Skeletal muscle tissue (tissue), 4 donors: Measurements from ENCODE around the gene GLI3. TPM values are rescaled to one million over a fixed set of nuclear protein-coding genes. Genes with fewer than 3 reads are reported as not detected.

ENCODE experiments used
- H3K27ac ChIP-seq: one replicate; pipeline ENCODE4 v1.7.0; 2013; ENCODE audit warnings: mild to moderate bottlenecking, low read depth, low read length, inconsistent platforms
- H3K27me3 ChIP-seq, 3 donors: one replicate each; pipeline ENCODE4 v1.7.0; 2013; ENCODE audit warnings: low read length in 3 of 3; ENCODE audit not compliant: control insufficient read depth in 3 of 3, insufficient read depth in 3 of 3
- H3K36me3 ChIP-seq, 3 donors: one replicate each; pipeline ENCODE4 v1.7.0; 2013; ENCODE audit warnings: low read length in 3 of 3; ENCODE audit not compliant: control insufficient read depth in 3 of 3, insufficient read depth in 3 of 3
- H3K4me1 ChIP-seq, 3 donors: one replicate each; pipeline ENCODE4 v1.7.0; 2013; ENCODE audit warnings: low read length in 3 of 3, mild to moderate bottlenecking in 3 of 3; ENCODE audit not compliant: control insufficient read depth in 3 of 3, insufficient read depth in 3 of 3
- H3K4me3 ChIP-seq, 3 donors: one replicate each; pipeline ENCODE4 v1.7.0; 2013; ENCODE audit warnings: low read length in 3 of 3
- H3K9ac ChIP-seq, 3 donors: one replicate each; pipeline ENCODE4 v1.7.0; 2013; ENCODE audit warnings: low read length in 3 of 3, mild to moderate bottlenecking in 3 of 3, moderate library complexity in 2 of 3, low read depth in 1 of 3
- H3K9me3 ChIP-seq, 3 donors: one replicate each; pipeline ENCODE4 v1.7.0; 2013; ENCODE audit warnings: low read length in 3 of 3; ENCODE audit not compliant: control insufficient read depth in 3 of 3
- total RNA-seq: library from RNA; depleted of rRNA; stranded (reverse); fragments of >200 nt; gene quantifications from one replicate; pipeline ENCODE4 v1.2.3, GENCODE V29; 2014
- donor health status: Osteomylitis.

The GLI3 gene
- total RNA-seq, 1 donor from 2014 or later: 13.6 TPM

DNA sequence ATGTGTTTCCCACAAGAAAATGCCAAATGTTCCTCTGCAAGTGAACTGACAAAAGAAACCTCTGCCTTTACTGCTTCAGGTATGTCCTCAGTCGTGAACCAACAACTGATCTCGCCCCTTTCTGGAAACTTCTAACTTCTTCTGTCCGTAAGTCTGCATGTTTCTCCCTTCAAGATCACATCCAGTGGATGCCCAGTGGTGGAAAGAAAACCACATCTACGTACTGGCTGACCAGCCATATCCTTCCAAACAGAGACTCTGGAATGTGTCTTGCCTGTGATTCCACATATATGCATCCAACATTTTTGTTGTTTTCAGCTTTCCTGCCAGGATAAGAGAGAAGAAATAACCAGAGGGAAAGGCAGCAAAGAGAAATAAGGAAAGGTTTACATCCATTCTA, 152.7 kb downstream of the GLI3 start:
- no peaks in the 10 kb centered on the region for H3K9me3 ChIP-seq
- no peak overlapping the region for H3K4me3 ChIP-seq
- no peaks in the 10 kb centered on the region for H3K4me1 ChIP-seq
- no peaks in the 10 kb centered on the region for H3K36me3 ChIP-seq
- no peaks in the 10 kb centered on the region for H3K27me3 ChIP-seq
- H3K9ac ChIP-seq: no peak overlapping the region
- no peak overlapping the region for H3K27ac ChIP-seq

DNA sequence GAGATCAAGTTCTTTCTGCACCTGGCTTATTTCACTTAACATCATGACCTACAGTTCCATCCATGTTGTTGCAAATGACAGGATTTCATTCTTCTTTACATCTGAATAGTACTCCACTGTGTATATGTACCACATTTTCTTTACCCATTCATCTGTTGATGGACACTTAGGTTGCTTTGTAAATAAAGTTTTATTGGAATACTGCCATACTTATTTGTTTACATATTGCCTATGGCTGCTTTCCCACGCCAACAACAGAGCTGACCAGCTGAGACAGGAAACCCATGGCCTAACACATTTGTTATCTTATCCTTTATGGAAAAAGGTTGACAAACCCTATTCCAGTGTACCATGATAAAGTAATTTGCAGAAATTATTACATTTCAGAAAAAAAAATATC, 153.7 kb downstream of the GLI3 start:
- Histone ChIP-seq H3K27ac (no peak overlapping the region), H3K4me3 (no peak overlapping the region), H3K9me3 (no peaks in the 10 kb centered on the region), H3K4me1 (no peaks in the 10 kb centered on the region), H3K9ac (no peak overlapping the region), H3K27me3 (no peaks in the 10 kb centered on the region), H3K36me3 (no peaks in the 10 kb centered on the region)

GRCh38 chr7:42082144-42082543, 154.9 kb downstream of the GLI3 start:
- Histone ChIP-seq H3K36me3 (no peaks in the 10 kb centered on the region), H3K9me3 (no peaks in the 10 kb centered on the region), H3K4me3 (no peak overlapping the region), H3K27ac (no peak overlapping the region), H3K27me3 (no peaks in the 10 kb centered on the region), H3K9ac (no peak overlapping the region), H3K4me1 (peaks cover 0 to 3% (median 0%) of the 10 kb centered on the region in 3 donors)

GRCh38 chr7:42081671-42082070, 155.3 kb downstream of the GLI3 start:
- H3K27ac ChIP-seq: no peak overlapping the region

GRCh38 chr7:42080841-42081586, 156.0 kb downstream of the GLI3 start:
- H3K36me3 ChIP-seq: no peaks in the 10 kb centered on the region
- no peak overlapping the region for H3K4me3 ChIP-seq
- no peak overlapping the region for H3K9ac ChIP-seq
- no peak overlapping the region for H3K27ac ChIP-seq
- no peaks in the 10 kb centered on the region for H3K27me3 ChIP-seq
- H3K4me1 ChIP-seq: peaks cover 0 to 3% (median 0%) of the 10 kb centered on the region in 3 donors
- no peaks in the 10 kb centered on the region for H3K9me3 ChIP-seq

More at GRCh38 chr7:42081671-42082070, 155.3 kb downstream of the GLI3 start:
- Histone ChIP-seq H3K27me3 (no peaks in the 10 kb centered on the region), H3K4me1 (peaks cover 0 to 3% (median 0%) of the 10 kb centered on the region in 3 donors), H3K36me3 (no peaks in the 10 kb centered on the region), H3K4me3 (no peak overlapping the region), H3K9ac (no peak overlapping the region), H3K9me3 (no peaks in the 10 kb centered on the region)

- Histone ChIP-seq H3K4me3 (no peak overlapping the region), H3K9ac (no peak overlapping the region), H3K27me3 (no peaks in the 10 kb centered on the region)
Observed at GRCh38 chr7:42077271-42078135, 159.5 kb downstream of the GLI3 start.

DNA sequence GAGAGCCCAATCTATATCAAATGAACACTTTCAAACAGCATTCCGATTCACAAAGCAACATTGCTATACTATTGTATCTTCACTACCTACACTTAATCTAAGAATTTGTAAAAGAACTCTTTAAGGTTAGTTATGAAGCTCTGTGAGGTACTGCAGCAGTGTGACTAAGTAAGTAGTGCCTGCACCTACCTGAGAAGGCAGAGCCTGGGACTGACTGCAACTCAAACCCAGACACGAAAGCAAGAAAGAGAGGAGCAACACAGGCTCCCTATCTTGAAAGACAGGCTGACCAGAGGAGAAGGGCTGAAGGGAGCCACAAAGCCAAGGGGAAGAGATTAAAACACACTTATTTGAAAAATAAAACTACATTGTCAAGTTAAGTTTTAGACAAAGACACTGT, 160.1 kb downstream of the GLI3 start:
- Histone ChIP-seq H3K36me3 (no peaks in the 10 kb centered on the region), H3K4me3 (no peak overlapping the region), H3K27me3 (no peaks in the 10 kb centered on the region)

More at GRCh38 chr7:42077271-42078135, 159.5 kb downstream of the GLI3 start:
- H3K4me1 ChIP-seq: peaks cover 0 to 3% (median 0%) of the 10 kb centered on the region in 3 donors
- no peaks in the 10 kb centered on the region for H3K9me3 ChIP-seq
- no peak overlapping the region for H3K27ac ChIP-seq
- H3K36me3 ChIP-seq: no peaks in the 10 kb centered on the region

GRCh38 chr7:42075418-42075817, 161.6 kb downstream of the GLI3 start:
- no peak overlapping the region for H3K9ac ChIP-seq
- no peak overlapping the region for H3K27ac ChIP-seq
- H3K4me3 ChIP-seq: no peak overlapping the region
- peaks cover 0 to 9% (median 7%) of the 10 kb centered on the region in 3 donors for H3K4me1 ChIP-seq
- no peaks in the 10 kb centered on the region for H3K36me3 ChIP-seq
- no peaks in the 10 kb centered on the region for H3K27me3 ChIP-seq
- no peaks in the 10 kb centered on the region for H3K9me3 ChIP-seq

More for the DNA sequence above, 160.1 kb downstream of the GLI3 start:
- H3K9me3 ChIP-seq: no peaks in the 10 kb centered on the region
- H3K27ac ChIP-seq: no peak overlapping the region
- no peak overlapping the region for H3K9ac ChIP-seq
- peaks cover 0 to 3% (median 3%) of the 10 kb centered on the region in 3 donors for H3K4me1 ChIP-seq

GRCh38 chr7:42074076-42074475, 162.9 kb downstream of the GLI3 start:
- H3K9ac ChIP-seq: no peak overlapping the region
- no peaks in the 10 kb centered on the region for H3K27me3 ChIP-seq
- H3K4me1 ChIP-seq: peaks cover 0 to 9% (median 7%) of the 10 kb centered on the region in 3 donors
- H3K27ac ChIP-seq: no peak overlapping the region
- H3K4me3 ChIP-seq: no peak overlapping the region
- no peaks in the 10 kb centered on the region for H3K36me3 ChIP-seq
- H3K9me3 ChIP-seq: no peaks in the 10 kb centered on the region
